ENCODE measurements around the gene TOX3. TPM values are rescaled to one million over a fixed set of nuclear protein-coding genes. Genes with fewer than 3 reads are reported as not detected.

The TOX3 gene
- total RNA-seq, 1 donor from 2014 or later, result 0.49 TPM

GRCh38 chr16:52393448-52393847, 153.5 kb downstream of the TOX3 start:
- DNase-seq, result no peak

GRCh38 chr16:52389045-52389444, 157.9 kb downstream of the TOX3 start:
- DNase-seq, result no peak
